ENCODE measurements around the gene MYCBPAP.

The MYCBPAP gene

DNA sequence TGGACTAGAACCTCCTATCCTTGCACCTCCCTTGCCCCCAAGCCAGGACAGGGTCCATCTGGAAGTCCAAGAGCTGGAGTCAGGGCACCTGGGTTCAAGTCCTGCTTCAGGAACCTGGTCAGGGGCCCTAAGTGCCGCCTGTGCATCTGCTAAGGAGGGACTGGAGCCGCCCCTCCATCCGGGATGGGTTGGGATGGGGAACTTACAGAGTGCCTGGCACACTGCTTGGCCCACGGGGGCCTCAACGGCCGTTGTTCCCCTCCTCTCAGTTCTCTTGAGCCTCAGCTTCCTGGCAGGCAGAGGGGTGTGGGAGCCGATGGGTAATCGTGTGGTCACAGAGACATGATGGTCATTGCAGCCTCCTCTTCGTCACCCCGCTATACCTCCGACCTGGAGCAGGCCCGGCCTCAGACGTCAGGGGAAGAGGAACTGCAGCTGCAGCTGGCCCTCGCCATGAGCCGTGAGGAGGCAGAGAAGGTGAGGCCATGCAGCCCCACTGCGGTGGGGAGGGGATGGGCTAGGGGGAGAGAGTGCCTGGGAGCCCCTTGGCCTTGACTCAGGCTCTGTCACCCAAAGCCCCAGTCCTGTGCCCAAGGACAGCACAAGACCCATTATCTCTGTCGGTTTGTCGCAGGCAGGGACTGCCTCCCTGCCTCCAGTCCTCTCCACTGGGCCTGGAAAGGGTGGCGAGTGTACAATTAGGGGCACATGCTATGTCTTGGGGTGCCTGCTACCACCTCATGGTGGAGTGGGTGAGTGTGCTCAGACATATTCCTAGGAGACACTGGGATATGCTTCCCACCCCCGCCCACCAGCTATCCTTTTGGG lies 29.7 kb downstream of the MYCBPAP start:
- DNase-seq: no peak

DNA sequence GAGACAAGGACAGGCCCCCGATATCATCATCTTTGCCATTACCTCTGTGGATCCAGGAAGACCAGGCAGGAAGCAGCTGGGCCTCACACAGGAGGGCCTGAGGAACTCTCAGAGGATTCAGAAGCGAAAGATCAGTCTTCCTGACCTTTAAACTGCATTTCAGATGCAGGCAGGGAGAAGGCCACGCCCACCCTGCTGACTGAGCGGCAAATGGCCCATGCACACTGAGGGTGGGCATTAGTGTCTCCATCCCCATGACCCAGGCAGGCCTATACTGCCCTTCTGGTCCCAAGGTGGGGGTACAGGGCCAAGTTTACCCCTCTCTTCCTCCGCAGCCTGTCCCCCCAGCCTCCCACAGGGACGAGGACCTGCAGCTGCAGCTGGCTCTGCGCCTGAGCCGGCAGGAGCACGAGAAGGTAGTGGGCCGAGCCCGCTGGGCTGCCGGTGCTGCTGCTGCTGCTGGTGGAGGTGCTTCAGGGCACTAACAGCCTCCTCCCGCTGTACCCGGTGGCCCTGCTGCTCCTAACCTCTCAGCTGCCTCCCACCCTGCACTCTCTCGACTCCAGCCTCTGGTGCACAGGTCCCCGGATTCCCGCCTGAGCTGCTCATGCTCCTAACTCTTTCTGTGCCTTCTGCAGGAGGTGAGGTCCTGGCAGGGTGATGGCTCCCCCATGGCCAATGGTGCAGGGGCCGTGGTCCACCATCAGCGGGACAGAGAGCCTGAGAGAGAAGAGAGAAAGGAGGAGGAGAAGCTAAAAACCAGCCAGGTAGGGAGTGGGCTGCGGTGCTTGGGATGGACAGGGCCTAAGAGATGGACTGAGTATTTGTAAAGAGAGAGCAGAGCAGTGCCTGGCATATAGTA lies 30.5 kb downstream of the MYCBPAP start:
- DNase-seq: no peak

DNA sequence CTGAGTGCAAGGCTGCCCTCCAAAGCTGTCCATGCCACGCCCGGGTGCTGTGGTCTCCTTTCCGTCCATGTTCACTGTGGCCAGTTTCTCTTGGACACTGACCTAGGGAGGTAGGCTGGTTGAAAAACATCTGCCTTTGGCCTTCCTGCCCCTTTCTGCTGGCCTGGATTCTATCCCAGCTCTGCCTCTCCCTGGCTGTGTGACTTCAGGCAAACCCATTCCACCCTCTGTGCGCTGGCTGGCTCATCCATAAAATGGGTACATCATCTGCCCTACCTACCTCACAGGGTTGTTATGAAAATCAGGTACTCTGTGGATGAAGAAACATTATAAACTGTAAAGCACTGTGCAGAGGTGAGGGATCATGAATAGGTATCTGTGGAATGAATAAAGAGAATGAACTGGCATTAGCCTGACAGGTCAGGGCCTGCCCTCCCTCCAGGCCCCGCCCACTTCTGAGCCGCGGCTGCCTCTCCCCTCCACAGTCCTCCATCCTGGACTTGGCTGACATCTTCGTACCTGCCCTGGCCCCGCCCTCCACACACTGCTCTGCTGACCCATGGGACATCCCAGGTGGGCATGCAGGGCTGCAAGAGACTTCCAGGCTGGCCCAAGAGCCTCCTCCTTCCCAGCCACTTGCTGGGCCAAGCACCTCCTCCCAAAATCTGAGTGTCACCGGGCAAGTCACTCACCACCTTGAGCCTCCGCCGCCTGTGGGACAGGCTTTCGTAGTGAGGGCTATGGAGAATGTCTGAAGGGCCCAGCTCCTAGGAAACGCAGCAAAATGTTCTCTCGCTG lies 31.7 kb downstream of the MYCBPAP start:
- no peak for DNase-seq

DNA sequence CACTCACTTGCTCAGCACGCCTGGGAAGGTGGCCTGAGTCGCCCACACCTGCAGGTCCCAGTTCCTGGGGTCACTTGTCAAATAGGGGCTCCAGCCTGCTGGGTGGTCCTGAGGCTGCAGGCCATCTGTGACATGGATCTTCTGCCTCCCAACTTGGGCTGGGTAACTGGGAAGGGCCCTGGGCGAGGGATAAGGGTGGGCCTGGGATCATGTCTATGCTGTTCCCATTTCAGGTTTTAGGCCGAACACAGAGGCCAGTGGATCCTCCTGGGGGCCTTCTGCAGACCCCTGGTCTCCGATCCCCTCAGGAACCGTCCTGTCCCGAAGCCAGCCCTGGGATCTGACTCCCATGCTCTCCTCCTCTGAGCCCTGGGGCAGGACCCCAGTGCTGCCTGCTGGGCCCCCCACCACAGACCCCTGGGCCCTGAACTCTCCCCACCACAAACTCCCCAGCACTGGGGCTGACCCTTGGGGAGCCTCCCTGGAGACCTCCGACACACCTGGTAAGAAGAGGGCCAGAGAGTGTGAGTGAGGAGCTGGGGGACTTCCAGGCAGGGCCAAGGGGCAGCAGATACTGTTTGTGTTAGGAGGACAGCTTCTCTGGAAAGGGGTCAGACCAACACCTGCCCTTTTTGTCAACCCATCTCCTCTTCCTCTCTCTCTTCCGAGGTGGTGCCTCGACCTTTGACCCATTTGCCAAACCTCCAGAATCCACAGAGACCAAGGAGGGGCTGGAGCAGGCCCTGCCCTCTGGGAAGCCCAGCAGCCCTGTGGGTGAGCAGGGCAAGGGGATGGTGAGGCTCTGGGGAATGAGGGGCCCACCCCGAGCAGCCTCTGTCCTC lies 32.5 kb downstream of the MYCBPAP start:
- DNase-seq: no peak

DNA sequence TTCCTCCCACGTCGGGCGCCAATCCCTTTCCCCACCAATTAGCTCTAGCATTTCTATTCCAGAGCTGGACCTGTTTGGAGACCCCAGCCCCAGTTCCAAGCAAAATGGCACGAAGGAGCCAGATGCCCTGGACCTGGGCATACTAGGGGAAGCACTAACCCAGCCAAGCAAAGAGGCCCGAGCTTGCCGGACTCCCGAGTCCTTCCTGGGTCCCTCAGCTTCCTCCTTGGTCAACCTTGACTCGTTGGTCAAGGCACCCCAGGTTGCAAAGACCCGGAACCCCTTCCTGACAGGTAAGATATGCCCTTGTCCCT lies 33.1 kb downstream of the MYCBPAP start:
- DNase-seq: no peak

DNA sequence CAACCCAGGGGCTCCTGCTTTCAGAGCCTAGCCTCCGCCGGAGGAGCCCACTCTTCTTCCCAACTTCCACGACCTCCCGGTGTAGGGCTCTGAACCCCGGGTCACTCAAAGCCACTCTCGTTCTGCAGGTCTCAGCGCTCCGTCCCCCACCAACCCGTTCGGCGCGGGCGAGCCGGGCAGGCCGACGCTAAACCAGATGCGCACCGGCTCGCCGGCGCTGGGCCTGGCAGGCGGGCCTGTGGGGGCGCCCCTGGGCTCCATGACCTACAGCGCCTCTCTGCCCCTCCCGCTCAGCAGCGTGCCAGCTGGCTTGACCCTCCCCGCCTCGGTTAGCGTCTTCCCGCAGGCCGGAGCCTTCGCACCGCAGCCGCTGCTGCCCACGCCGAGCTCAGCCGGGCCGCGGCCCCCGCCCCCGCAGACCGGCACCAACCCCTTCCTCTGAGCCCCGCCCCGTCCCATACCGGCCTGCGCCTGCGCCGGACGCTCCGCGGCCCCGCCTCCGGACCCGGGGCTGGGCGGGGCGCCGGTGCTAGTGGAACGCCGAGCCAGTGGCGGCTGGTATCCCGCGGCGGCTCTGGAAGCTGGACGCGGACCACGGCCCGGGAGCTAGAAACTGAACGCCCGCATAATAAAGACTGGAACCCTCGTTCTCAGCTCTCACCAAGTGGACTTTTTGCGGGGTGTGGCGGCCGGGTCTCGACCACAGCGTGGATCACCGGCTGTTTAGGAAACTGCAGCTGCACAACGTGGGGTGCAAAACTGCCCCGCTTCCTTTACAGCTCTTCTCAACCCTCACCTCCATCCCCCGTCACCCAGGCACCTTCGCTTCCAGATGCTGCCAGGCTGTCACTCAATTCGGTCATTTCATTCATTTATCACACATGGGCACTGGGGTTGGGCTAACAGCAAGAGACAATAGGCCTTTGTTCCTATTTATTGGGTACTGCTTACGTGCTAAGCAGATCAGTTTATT lies 33.8 kb downstream of the MYCBPAP start:
- DNase-seq: peak; percentile 67

DNA sequence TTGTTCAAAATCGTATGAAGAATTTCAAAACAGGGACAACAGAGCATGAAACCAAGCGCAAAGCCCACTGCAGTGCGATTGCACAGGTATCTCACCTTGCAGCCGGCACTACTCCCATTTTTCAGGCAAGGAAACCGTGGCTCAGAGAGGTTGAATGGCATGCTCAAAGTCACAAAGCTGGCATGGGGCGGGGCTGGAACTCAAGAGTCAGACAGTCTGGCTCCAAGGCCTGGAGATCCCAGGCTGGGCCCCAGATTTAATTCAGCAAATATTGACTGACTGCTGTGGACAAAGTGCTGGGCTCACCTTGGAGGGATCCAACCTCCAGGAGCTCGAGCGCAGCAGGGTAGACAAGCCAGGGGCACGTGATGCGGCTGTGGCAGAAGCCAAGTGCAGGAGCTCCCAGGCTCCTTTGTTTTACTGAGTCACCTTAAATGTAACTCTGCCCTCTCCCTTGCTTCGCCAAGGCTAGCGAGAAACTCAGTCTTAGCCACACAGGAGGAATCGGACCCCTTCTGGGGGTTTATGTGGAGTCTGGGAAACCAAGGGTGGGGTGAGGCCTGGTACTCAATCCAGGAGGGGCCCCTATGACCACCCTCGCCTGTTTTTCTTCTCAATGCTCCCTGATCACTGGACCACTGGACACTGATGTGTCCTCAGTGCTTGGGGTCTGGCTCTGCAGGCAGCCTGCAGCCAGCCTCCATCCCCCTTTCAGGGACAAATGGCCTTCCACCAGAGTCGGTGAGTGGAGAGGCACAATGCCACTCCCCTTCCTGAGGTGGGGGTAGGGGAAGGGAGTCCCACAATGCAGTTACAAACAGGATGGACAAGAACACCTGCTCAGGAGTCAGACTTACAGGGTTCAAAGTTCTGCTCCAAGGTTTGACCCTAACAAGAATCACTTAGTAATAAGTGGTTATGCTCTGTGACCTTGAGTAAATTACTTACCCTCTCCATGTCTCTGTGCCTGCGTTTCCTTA lies 34.8 kb downstream of the MYCBPAP start:
- DNase-seq: no peak

DNA sequence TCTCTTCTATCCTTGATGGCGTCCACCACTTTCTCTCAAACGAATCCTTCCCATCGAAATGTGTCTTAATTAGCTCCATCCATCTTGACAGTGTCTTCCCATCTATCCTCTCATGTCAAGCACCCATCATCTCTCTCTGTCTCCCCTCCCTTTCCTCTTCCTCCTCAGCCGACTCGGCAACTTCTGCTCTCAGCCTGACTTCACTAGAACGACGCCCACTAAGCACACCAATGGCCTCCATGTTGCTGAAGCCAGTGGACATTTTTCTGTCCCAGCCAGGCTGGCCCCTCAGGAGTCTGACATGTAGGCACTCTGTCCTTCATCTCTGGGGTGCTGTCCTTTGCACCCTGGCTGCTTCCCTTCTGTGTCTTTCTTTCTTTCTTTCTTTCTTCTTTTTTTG lies 36.3 kb downstream of the MYCBPAP start:
- no peak for DNase-seq

DNA sequence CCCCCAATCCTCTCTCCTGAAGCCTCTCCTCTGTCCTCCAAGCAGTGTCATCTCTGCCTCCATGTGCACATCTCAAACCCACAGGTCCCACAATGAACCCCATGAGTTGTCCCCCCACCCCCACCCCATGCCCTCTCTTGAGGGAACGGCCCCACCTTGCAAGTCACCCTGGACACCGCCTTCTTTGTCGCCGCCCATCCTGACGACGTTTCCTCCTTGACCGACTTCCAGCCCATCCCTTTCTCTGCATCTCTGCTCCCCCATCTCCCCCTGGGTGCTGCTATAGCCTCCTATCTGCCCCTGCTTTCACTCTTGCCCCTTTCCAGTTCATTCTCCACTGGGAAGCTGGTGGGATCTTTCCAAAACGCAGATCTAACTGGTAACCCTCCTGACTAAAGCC lies 37.1 kb downstream of the MYCBPAP start:
- no peak for DNase-seq

DNA sequence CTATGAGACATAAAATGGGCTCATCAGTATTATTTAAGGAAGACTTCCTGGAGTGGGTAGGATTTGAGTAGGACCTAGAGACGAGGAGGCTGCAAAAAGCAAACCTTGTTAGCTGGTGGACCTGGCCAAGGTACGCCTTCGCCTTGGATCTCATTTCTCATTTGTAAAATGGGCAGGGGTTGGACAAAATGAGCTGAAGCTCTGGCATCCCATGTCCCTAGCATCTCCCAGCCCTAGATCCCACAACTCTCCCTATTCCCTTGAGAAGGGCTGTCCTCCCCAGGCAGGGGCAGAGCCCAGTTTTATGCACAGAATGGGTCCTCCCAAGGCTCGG lies 38.4 kb downstream of the MYCBPAP start:
- no peak for DNase-seq

DNA sequence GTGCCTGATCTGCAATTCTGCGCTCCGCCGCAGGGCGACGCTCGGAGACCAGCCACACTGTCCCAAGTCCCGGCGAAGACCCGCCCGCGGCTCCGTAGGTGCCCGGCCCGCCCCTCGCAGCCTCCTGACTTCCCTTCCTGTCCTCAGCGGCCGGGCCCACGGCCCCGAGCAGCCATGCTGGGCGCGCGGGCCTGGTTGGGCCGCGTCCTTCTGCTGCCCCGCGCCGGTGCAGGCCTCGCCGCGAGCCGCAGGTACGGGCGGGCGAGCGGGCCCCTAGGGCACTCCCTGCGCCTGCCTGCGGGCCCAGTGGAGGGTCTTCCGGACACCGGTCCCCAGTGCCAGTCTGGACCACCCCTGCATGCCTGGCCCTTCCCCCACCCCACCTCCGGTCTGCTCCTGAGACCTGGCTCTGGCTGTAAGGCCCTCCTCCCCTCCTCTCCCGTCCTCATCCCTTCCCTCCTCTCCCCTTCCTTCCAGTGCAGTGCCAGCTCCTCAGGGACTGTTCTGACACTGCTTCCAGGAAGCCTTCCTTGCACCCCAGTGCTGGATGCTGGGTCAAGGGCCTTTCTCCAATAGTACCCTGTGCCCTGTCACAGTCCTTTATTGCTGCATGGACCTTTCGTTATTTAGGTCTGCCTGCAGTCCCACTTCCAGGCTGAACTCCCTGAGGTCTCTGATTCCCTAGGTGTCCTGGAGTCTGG lies 38.9 kb downstream of the MYCBPAP start, which contains the start of gene SPATA20:
SPATA20 (plus strand) TSS at position 140 of the 701 bp plus-strand sequence; CDS start at position 175, 35 bp downstream.
- DNase-seq: peak; percentile 79

DNA sequence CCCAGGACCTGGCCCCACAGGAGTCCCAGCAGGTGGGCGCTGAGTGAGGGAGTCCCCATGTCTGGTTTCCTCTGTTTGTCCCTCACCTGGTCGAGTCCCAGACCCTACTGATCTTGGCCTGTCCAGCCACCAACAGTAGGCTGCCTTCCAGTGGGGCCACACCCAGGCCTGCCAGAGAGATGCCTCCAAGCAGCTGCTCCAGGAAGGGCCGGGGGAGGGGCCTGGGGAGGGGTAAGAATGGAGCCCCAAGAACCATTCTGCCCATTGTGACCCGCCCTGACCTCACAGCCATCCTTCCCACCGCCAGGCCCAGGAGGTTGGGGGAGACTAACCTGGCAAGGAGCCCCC lies 39.5 kb downstream of the MYCBPAP start:
- DNase-seq: no peak

DNA sequence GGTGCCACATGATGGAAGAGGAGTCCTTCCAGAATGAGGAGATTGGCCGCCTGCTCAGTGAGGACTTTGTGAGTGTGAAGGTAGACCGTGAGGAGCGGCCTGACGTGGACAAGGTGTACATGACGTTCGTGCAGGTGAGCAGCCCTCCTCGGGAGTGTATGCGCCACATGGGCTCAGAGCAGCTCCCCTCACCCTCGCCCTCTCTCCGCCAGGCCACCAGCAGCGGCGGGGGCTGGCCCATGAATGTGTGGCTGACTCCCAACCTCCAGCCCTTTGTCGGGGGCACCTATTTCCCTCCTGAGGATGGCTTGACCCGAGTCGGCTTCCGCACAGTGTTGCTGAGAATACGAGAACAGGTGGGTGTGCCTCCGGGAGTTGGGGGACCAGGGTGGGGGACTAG lies 40.6 kb downstream of the MYCBPAP start:
- no peak for DNase-seq

DNA sequence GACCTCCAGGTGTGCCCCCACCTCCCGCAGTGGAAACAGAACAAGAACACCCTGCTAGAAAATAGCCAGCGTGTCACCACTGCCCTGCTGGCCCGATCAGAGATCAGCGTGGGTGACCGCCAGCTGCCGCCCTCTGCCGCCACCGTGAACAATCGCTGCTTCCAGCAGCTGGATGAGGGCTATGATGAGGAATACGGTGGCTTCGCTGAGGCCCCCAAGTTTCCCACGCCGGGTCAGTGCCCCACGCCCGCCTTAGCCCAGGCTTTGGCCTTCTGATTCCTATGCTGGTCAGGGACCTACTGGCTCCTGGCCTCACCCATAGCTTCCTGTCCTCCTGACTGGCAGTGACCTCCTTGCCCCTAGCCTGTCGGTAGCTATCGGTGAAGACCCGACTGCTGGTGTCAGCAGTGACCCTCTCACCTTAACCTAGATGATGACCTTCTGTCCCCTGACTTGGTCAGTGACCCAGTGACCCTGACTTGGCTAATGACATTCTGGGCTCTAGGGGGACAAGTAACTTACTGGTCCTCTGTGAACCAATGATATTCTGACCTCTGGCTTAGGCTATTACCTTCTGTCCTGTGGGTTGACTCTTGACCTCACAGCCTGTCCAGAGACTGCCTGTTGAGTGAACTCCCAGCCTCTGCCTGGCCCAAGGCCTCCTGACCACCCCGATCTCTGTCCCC lies 41.2 kb downstream of the MYCBPAP start:
- no peak for DNase-seq

DNA sequence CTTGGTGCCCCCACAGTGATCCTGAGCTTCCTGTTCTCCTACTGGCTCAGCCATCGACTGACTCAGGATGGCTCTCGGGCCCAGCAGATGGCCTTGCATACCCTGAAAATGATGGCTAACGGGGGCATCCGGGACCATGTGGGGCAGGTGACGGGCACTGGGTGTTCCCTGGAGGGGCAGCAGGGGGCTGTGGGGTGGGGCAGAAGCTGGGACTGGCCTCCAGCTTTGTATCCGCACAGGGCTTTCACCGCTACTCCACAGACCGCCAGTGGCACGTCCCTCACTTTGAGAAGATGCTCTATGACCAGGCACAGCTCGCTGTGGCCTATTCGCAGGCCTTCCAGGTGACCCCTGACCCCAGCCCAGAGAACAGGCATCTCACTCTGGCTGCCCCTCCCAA lies 41.7 kb downstream of the MYCBPAP start:
- DNase-seq: no peak

DNA sequence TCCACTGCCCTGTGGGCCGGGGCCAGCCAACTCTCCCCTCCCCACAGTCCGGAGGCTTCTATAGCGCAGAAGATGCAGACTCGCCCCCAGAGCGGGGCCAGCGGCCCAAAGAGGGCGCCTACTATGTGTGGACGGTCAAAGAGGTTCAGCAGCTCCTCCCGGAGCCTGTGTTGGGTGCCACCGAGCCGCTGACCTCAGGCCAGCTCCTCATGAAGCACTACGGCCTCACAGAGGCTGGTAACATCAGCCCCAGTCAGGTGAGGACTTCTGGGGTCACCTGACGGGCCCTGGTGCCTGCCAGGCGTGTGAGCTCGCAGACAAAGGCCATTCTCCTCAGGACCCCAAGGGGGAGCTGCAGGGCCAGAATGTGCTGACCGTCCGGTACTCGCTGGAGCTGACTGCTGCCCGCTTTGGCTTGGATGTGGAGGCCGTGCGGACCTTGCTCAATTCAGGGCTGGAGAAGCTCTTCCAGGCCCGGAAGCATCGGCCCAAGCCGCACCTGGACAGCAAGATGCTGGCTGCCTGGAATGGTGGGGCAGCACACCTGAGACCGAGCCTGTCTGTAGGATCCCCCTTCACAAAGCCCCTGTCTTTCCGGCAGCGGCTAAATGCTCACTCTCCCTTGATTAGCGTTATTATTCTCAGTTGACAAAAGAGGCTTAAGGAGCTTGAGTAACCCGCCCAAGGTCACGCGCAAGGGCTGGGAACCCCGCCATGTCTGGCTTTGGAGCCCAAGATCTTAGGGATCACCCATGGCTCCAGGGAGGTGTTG lies 42.6 kb downstream of the MYCBPAP start:
- DNase-seq: no peak

DNA sequence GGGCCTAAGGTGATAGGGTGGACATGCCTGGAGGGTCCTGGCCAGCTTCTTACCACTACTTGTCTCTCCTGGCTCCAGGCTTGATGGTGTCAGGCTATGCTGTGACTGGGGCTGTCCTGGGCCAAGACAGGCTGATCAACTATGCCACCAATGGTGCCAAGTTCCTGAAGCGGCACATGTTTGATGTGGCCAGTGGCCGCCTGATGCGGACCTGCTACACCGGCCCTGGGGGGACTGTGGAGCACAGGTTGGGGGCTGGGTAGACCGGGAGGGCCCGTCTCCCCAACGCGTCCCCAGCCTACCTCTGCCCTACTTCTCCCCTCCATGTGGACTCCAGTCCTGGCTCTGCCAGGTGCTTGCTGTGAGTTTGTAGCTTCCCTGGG lies 43.2 kb downstream of the MYCBPAP start:
- no peak for DNase-seq

DNA sequence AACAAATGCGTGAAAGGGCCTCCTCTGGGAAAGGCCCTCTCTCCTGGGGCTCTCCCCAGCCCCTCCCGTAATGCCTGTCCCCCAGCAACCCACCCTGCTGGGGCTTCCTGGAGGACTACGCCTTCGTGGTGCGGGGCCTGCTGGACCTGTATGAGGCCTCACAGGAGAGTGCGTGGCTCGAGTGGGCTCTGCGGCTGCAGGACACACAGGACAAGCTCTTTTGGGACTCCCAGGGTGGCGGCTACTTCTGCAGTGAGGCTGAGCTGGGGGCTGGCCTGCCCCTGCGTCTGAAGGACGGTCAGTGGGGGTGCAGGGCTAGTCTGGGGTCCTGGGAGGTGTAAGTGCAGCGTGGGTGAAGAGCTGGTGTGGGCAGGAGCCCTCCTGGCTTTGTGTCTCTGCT lies 43.6 kb downstream of the MYCBPAP start:
- no peak for DNase-seq

Measured in CD4-positive, alpha-beta T cell treated with Interleukin-4 for 4 hours (primary cell).